ENCODE data around the gene R3HDM1. TPM values are rescaled to one million over a fixed set of nuclear protein-coding genes. Genes with fewer than 3 reads are reported as not detected.
"Not testable (repeated sequence)": the region's sequence is repeated elsewhere in the genome, so short reads cannot be mapped to it uniquely, and the experiment has no call there.

Gene R3HDM1
- total RNA-seq, result 10 to 100 TPM; 47.5 to 57.3 TPM

DNA sequence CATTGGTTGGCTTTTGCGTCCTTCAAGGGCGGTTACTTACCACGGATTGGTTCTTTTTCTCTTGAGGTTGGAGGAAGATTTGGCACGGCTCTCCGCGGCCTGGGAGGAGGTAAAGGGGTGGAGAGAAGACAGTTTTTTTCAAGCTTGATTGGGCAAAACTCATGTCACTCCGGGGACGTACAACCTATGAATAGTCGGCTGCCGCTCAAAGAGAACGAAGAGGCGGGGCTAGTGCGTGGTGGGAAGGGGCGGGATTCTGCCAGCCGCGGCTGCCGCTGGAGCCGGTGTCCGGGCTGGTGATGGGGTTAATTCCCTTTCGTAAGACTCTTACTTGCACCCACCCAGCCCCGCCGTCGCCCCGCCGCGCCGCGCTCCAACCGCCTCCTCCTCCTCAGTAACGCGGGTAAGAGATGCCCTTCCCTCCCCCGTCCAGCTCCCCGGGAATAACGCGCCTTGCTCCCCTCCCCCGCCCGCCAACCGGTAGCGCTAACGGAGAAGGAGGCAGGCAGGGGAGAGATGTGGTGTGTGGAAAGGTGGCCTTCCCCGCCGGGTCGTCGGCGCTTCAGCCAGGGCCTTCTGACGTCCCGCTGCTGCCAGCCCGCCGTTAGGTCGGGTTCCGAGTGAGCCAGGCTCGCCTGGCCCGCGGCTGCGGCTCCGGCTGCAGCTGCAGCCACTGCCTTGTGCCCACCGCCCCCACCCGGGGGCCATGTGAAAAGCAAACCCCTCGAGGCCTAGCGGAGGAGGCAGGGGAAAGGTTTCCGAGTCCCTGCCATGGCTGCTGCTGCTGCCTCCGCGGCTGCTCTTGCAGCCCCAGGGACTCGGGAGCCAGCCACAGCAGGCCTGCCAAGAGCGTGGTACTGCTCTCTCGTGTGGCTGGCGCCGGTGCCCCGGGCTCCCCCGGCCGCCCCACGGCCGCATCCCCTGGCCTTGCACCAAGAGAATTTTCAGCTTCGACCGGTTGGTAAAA, at the start of gene R3HDM1:
Gene R3HDM1, plus strand, starts transcription at position 254 of the 967 bp plus-strand sequence. CDS start 73,362 bp downstream, outside the sequence.
- Mint-ChIP-seq H3K36me3 (peaks cover 7% of the 10 kb centered on the region), H3K9me3 (ENCODE audit: low read depth) (no peaks in the 10 kb centered on the region), H3K27me3 (no peaks in the 10 kb centered on the region), H3K4me1 (peaks cover 37% of the 10 kb centered on the region), H3K27ac (peak within 1 kb of the TSS; percentile 77), H3K4me3 (no peak within 1 kb of the TSS)
- CTCF ChIA-PET, result interaction anchor here (0.9 to 2.6 kb wide), 6 partner anchors 19 to 527 kb away, joined by 3 to 10 read pairs (median 3); no protein-coding TSS in a partner anchor
- DNase-seq (peak; percentile 97), ATAC-seq (peak; percentile 86)

DNA sequence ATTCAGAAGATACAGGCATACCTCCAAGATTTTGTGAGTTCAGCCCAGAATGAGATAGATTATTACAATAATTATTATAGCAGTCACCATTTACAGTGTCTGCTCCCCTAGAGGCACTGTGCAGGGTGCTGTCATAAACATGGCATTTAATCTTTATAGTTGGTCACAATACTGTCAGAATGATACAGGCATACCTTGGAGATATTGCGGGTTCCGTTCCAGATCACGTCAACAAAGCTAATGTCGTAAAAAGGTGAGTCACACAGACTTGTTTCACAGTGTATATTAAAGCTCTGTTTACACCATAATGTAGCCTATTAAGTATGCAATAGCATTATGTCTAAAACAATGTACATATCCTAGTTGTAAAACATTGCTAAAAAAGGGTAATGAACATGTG, 45.8 kb upstream of the R3HDM1 start:
- Mint-ChIP-seq H3K27me3 (no peaks in the 10 kb centered on the region), H3K36me3 (peaks cover 20% of the 10 kb centered on the region), H3K9me3 (ENCODE audit: low read depth) (peaks cover 2% of the 10 kb centered on the region), H3K4me3 (no peak overlapping the region), H3K4me1 (no peaks in the 10 kb centered on the region), H3K27ac (no peak overlapping the region)
- ATAC-seq (no peak), DNase-seq (no peak)
- CTCF ChIA-PET, result no interaction called here

DNA sequence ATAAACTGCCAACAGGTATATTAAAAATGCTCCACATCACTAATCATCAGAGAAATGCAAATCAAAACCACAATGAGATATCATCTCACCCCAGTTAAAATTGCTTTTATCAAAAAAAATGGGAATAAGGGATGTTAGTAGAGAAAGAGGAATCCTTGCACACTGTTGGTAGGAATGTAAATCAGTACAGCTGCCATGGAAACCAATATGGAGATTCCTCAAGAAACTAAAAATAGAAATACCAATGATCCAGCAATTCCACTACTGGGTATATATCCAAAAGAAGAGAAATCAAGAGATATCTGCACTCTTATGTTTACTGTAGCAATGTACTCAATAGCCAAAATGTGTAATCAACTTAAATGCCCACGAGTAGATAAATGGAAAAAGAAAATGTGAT, 40.9 kb upstream of the R3HDM1 start:
- Mint-ChIP-seq H3K27ac (no peak overlapping the region), H3K4me1 (no peaks in the 10 kb centered on the region), H3K9me3 (ENCODE audit: low read depth) (peaks cover 7% of the 10 kb centered on the region), H3K4me3 (no peak overlapping the region), H3K36me3 (peaks cover 23% of the 10 kb centered on the region), H3K27me3 (no peaks in the 10 kb centered on the region)
- CTCF ChIA-PET, result no interaction called here
- DNase-seq, result no peak
- no peak for ATAC-seq

DNA sequence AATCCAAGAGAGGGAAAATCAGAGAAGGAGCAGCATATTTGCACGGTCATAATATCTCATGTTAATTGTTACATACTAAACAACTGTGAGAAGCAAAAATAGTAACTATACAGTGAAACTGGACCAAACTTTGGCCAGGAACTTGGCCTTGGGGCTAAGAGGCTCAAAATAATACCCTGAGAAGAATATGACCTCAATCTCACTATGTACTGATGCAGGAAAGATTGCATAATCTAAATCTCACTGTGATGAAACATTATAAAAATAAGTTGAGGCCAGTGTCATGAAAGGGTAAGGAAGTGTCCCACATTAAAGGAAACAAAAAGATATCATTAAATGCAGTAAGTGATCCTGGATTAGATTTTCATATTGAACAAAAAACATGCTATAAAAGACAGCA, 36.8 kb upstream of the R3HDM1 start:
- no peak for ATAC-seq
- CTCF ChIA-PET, result no interaction called here
- peaks cover 32% of the 10 kb centered on the region for H3K36me3 Mint-ChIP-seq
- H3K4me3 Mint-ChIP-seq, result no peak overlapping the region
- DNase-seq, result no peak
- peaks cover 18% of the 10 kb centered on the region for H3K9me3 Mint-ChIP-seq (ENCODE audit: low read depth)
- no peaks in the 10 kb centered on the region for H3K4me1 Mint-ChIP-seq
- H3K27ac Mint-ChIP-seq, result no peak overlapping the region
- no peaks in the 10 kb centered on the region for H3K27me3 Mint-ChIP-seq

- ATAC-seq (no peak), DNase-seq (no peak)
- Mint-ChIP-seq H3K4me1 (no peaks in the 10 kb centered on the region), H3K27me3 (no peaks in the 10 kb centered on the region), H3K9me3 (ENCODE audit: low read depth) (peaks cover 20% of the 10 kb centered on the region), H3K27ac (no peak overlapping the region), H3K36me3 (peaks cover 35% of the 10 kb centered on the region), H3K4me3 (no peak overlapping the region)
- CTCF ChIA-PET, result no interaction called here
Observed at GRCh38 chr2:135494917-135495316, 36.4 kb upstream of the R3HDM1 start.

GRCh38 chr2:135498588-135498987, 32.7 kb upstream of the R3HDM1 start:
- H3K4me3 Mint-ChIP-seq, DNase-seq, CTCF ChIA-PET, H3K4me1 Mint-ChIP-seq, H3K27ac Mint-ChIP-seq, H3K27me3 Mint-ChIP-seq, ATAC-seq: not testable (repeated sequence)
- Mint-ChIP-seq H3K9me3 (ENCODE audit: low read depth) (peaks cover 27% of the 10 kb centered on the region), H3K36me3 (peaks cover 50% of the 10 kb centered on the region)

DNA sequence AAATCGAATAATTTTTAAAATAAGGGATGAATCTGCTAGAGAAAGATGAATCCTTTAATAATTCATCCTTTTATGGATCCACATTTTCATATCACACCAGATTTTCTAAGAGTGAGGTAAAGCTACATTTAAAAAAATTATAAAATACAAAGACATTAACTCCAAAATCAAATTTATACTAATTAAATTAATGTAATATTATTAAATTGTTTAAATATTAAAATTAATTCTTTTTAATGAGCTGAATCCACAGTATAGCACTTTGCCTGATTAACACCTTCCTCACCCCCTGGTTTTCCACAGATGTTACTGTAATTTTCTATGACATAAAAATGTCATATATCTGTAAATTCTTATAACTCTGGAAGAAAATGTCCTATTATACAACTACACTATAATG, 26.5 kb upstream of the R3HDM1 start:
- H3K36me3 Mint-ChIP-seq, result peaks cover 28% of the 10 kb centered on the region
- DNase-seq, result no peak
- CTCF ChIA-PET, result interaction anchor here (1.4 kb wide), 1 partner anchor 8 kb away, joined by 4 read pairs; no protein-coding TSS in a partner anchor
- H3K4me3 Mint-ChIP-seq, result no peak overlapping the region
- H3K27ac Mint-ChIP-seq, result no peak overlapping the region
- H3K4me1 Mint-ChIP-seq, result no peaks in the 10 kb centered on the region
- no peaks in the 10 kb centered on the region for H3K27me3 Mint-ChIP-seq
- H3K9me3 Mint-ChIP-seq (ENCODE audit: low read depth), result peaks cover 10% of the 10 kb centered on the region
- ATAC-seq, result no peak

DNA sequence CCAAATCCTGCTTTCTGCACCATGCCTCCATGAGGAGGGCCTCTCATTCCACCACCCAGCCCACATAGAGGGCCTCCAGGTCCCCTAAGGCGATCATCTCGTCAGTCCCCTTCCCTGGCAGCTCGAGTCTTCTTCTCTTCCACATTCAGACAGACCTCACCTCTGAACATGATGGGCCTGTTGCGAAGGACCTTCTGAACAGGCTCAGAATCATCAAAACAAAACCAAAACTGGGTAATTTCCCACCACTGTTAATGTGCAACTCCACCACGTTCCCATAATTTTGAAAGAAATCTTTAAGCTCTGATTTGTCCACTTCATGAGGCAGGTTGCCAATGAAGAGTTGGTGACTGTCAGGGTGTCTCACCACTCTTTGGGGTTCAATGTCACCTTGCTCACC, 20.7 kb upstream of the R3HDM1 start:
- CTCF ChIA-PET, result no interaction called here
- DNase-seq (no peak), ATAC-seq (peak; percentile 45)
- Mint-ChIP-seq H3K4me3 (no peak overlapping the region), H3K27ac (no peak overlapping the region), H3K4me1 (peaks cover 11% of the 10 kb centered on the region), H3K9me3 (ENCODE audit: low read depth) (peaks cover 4% of the 10 kb centered on the region), H3K27me3 (no peaks in the 10 kb centered on the region), H3K36me3 (peaks cover 7% of the 10 kb centered on the region)

DNA sequence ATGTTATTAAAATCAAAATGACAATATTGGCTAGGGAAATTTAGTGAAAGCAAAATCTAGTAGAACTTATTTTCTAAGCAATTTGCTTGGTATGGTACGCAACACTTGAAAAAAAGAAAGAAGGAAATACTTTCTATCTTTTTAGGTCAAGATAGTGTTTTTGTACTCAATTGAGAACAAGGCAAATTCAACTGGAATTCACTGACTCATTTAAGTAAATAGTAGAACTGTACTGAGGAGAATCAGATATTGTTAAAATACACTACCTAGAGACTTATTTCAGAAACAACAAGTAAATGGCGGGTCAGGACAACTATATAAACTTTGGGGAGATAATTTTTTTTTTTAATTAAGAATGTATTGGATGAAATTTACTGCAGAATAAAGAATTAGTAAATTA, 19.2 kb upstream of the R3HDM1 start:
- H3K4me1 Mint-ChIP-seq, result peaks cover 11% of the 10 kb centered on the region
- H3K27ac Mint-ChIP-seq, result no peak overlapping the region
- peaks cover 7% of the 10 kb centered on the region for H3K36me3 Mint-ChIP-seq
- H3K27me3 Mint-ChIP-seq, result no peaks in the 10 kb centered on the region
- no peak overlapping the region for H3K4me3 Mint-ChIP-seq
- DNase-seq (no peak), ATAC-seq (no peak)
- peaks cover 4% of the 10 kb centered on the region for H3K9me3 Mint-ChIP-seq (ENCODE audit: low read depth)
- CTCF ChIA-PET, result no interaction called here

- Mint-ChIP-seq H3K27ac (no peak overlapping the region), H3K27me3 (no peaks in the 10 kb centered on the region), H3K4me3 (no peak overlapping the region), H3K4me1 (peaks cover 23% of the 10 kb centered on the region), H3K9me3 (ENCODE audit: low read depth) (no peaks in the 10 kb centered on the region), H3K36me3 (peaks cover 20% of the 10 kb centered on the region)
- ATAC-seq, result no peak
- DNase-seq, result no peak
- CTCF ChIA-PET, result interaction anchor here (0.6 to 0.7 kb wide), 2 partner anchors 27 to 121 kb away, joined by 3 read pairs; no protein-coding TSS in a partner anchor
Observed at GRCh38 chr2:135525786-135526185, 5.5 kb upstream of the R3HDM1 start.

GRCh38 chr2:135528006-135528405, 3.3 kb upstream of the R3HDM1 start:
- no peak for DNase-seq
- H3K36me3 Mint-ChIP-seq, result peaks cover 17% of the 10 kb centered on the region
- peaks cover 32% of the 10 kb centered on the region for H3K4me1 Mint-ChIP-seq
- CTCF ChIA-PET, result interaction anchor here (1.6 kb wide), 1 partner anchor 55 kb away, joined by 5 read pairs; no protein-coding TSS in a partner anchor
- no peak overlapping the region for H3K4me3 Mint-ChIP-seq
- no peak overlapping the region for H3K27ac Mint-ChIP-seq
- no peaks in the 10 kb centered on the region for H3K27me3 Mint-ChIP-seq
- no peak for ATAC-seq
- H3K9me3 Mint-ChIP-seq (ENCODE audit: low read depth), result no peaks in the 10 kb centered on the region

DNA sequence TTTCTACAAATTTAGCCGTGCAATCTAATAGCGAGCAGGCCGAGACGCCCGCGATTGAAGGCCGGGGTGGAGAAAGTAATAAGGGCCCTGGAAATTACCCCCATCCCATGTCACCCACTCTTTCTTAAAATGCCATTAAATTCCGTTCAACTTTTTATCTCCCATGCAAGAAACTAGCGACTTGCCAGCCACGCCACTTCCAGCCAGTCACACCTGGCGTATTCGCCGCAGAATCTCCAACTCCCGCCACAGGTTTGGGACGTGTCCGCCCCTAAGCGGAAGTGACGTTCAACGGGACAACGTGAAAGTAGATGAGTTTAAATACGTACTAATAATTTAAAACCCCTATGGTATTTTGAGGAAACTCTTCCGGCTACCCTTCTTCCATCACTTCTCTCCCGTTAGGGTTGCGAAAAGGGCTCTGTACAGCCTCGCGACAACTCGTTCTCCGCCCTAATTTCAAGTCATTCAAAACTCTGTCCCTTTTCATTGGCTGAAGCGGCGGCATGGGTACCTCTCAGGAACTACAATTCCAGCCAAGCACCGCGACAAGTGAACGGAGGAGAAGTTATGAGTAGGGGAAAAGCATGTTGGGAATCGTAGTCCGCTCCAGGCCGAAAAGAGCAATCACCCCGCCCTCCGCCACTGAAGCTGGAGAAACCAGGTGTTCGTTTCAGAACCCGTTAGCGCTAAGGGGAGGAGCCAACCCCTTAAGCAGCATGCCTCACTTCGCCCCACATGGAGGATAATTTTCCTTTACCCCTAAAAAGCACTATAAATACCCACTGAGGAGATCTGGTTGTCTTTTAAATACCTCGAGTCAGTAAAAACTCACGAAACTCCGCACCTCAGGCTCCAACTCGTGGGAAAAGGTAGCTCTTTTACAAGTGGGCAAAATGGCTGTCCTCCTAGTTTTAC, 712 bp upstream of the R3HDM1 start, which contains the start of gene ZRANB3:
Gene ZRANB3, minus strand, starts transcription at position 906 of the 918 bp plus-strand sequence.
- ATAC-seq, result peak; percentile 81
- H3K27me3 Mint-ChIP-seq, result no peaks in the 10 kb centered on the region
- peak within 1 kb of the TSS; percentile 77 for H3K27ac Mint-ChIP-seq
- H3K9me3 Mint-ChIP-seq (ENCODE audit: low read depth), result no peaks in the 10 kb centered on the region
- CTCF ChIA-PET, result interaction anchor here (0.9 to 2.6 kb wide), 6 partner anchors 18 to 526 kb away, joined by 3 to 10 read pairs (median 3); no protein-coding TSS in a partner anchor
- peaks cover 41% of the 10 kb centered on the region for H3K4me1 Mint-ChIP-seq
- peak; percentile 98 for DNase-seq
- no peak within 1 kb of the TSS for H3K4me3 Mint-ChIP-seq
- H3K36me3 Mint-ChIP-seq, result peaks cover 9% of the 10 kb centered on the region

DNA sequence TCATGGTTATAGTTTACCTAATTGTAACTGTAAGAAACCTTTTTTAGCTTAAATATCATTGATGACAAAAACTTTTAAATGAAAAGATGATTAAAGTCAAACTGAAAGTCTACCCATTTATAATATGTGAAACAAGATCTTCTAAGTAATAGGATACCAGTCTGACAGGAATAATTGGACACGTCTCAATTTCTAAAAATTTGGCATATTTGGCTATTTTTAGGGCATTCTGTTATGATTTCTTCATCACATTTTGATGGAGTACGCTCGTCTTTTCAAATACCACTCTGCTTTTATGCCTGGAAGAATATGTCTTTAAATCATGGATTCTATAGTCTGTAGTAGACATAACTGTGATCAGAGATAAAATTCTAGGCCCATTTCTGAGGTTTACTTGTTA, 1.3 kb downstream of the R3HDM1 start:
- Mint-ChIP-seq H3K27ac (peak overlapping the region; percentile 36), H3K36me3 (peaks cover 6% of the 10 kb centered on the region), H3K4me1 (peaks cover 35% of the 10 kb centered on the region), H3K27me3 (no peaks in the 10 kb centered on the region), H3K9me3 (ENCODE audit: low read depth) (no peaks in the 10 kb centered on the region), H3K4me3 (no peak overlapping the region)
- CTCF ChIA-PET, result interaction anchor here (1.9 to 2.6 kb wide), 2 partner anchors 177 to 528 kb away, joined by 7 to 10 read pairs; no protein-coding TSS in a partner anchor
- DNase-seq (no peak), ATAC-seq (no peak)
